GM21423 (cell line): ENCODE results near the gene ABHD15.

ENCODE experiments used
- ATAC-seq: cut with Tn5 transposase; IDR thresholded peaks from one replicate; pipeline ENCODE4 v1.9.1; 2021; ENCODE audit warnings: mild to moderate bottlenecking, moderate library complexity; ENCODE audit not compliant: unreplicated experiment

Gene ABHD15

GRCh38 chr17:29549177-29549923 is 17.5 kb downstream of the ABHD15 start:
- no peak for ATAC-seq

DNA sequence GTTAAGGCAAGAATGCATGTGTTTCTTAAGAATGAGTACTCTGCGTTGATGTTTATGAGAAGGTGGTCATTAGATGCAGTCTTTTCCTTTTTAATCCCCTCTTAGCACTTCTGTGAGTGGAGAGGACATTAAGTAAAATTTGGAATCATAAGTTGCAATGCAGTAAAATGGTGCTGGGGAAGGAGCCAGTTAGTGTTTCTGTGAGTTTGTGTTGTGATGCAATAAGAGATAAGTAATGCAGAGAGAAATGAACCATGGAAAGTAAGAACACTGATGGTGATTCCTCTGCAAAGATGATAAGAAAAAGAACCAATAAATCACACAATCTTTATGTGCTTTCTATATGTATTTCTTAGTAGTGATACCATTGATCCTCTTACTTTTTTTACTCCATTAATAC is 20.0 kb downstream of the ABHD15 start:
- no peak for ATAC-seq

DNA sequence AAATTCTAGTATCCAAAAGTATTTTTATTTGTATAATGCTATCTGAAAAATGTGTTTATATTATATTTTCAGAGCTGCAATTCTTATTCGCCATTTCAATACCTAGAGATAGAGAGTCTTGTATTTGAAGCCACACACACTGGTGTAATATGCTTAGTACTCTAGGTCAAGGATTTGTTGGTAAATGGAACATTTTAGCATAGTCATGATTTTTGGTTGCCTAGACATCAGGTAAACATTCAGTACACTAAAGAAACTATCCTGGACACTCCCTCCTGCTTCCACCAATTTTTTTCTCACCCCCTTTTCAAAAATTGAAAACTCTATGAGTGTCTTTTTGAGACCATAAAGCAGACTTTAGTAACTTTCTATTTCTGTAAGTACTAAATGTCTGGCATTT is 20.8 kb downstream of the ABHD15 start:
- ATAC-seq = no peak

GRCh38 chr17:29544066-29544465 is 22.8 kb downstream of the ABHD15 start:
- ATAC-seq = no peak

- ATAC-seq = no peak
Measured at GRCh38 chr17:29533976-29534375, 32.9 kb downstream of the ABHD15 start.

DNA sequence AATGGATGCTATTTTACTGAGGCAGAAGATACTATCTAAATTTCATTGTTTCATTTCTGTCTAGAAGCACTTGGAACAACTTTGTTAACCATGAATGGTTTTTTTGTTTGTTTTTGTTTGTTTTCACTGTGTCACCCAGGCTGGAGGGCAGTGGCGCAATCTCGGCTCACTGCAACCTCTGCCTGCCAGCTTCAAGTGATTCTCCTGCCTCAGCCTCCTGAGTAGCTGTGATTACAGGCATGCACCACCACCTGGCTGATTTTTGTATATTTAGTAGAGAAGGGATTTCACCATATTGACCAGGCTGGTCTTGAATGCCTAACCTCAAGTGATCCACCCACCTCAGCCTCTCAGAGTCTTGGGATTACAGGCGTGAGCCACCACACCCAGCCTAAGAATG is 40.5 kb downstream of the ABHD15 start:
- ATAC-seq = no peak

DNA sequence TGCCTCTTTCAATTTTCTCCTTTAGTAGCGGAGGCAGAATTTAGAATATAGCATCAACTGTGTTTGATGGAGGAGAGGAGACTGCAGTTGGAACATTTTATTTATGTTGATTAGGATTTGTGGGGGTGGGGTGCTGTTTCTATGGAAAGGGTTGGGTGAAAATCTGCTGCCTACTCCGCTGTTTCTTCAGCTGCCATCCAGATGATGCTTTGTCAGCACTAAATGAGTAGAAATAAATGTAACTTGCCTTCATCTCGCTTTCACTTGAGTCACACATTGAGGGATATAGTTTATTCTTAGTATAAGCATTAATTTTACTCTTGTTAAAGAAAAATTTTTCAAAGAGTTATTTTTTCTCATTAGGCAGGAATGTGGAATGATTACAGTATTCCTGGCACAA is 42.1 kb downstream of the ABHD15 start:
- no peak for ATAC-seq

DNA sequence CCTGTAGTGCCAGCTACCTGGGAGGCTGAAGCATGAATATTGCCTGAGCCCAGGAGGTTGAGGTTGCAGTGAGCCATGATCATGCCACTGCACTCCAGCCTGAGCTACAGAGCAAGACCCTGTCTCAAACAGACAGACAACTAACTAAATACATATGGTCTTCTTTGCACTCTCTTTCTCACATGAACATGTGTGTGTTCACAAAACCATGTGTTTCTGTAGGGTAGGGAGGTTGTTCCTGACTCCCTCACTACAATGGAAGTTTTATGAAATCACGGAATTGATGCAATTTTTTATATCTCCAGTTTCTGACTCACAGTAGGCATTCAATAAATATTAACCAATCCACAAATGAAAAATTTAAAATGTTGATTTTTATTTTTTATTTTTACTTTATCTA is 48.5 kb downstream of the ABHD15 start:
- no peak for ATAC-seq

DNA sequence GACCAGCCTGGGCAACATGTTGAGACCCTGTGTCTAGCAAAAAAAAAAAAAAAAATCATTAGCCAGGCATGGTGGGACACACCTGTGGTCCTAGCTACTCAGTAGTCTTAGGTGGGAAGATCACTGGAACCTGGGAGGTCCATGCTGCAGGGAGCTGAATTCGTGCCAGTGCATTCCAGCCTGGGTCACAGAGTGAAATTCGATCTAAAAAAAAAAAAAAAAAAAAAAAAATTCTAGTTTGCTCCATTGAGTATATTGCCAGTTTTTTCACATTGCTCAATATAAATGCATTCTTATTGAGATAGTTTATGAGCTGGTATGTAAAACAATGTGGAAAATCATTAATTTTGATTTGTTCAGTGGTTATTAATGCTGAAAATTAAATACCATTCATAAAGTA is 52.0 kb downstream of the ABHD15 start:
- ATAC-seq = no peak

- no peak for ATAC-seq
Measured at GRCh38 chr17:29510953-29511352, 55.9 kb downstream of the ABHD15 start.
